Dendritic cell treated with granulocyte-macrophage colony-stimulating factor and Interleukin-4, amounts not matched to agents 40 ng/mL and 50 ng/mL, for 4 days (primary cell): ENCODE measurements around the gene SLC20A1.
"Not testable (repeated sequence)": the region's sequence is repeated elsewhere in the genome, so short reads cannot be mapped to it uniquely, and the experiment has no call there.

Source experiments
- H3K27ac Mint-ChIP-seq: one replicate; pipeline ENCODE4 v1.8.0; 2022; ENCODE audit warnings: mild to moderate bottlenecking, mixed read lengths
- H3K27me3 Mint-ChIP-seq: one replicate; pipeline ENCODE4 v1.8.0; 2022; ENCODE audit warnings: mild to moderate bottlenecking, mixed read lengths
- H3K36me3 Mint-ChIP-seq: one replicate; pipeline ENCODE4 v1.8.0; 2022; ENCODE audit warnings: low read depth, mixed read lengths
- H3K4me1 Mint-ChIP-seq: one replicate; pipeline ENCODE4 v1.8.0; 2022; ENCODE audit warnings: low read depth, mixed read lengths
- H3K4me3 Mint-ChIP-seq: one replicate; pipeline ENCODE4 v1.8.0; 2022; ENCODE audit warnings: mild to moderate bottlenecking, moderate library complexity, mixed read lengths
- H3K9me3 Mint-ChIP-seq: one replicate; pipeline ENCODE4 v1.8.0; 2022; ENCODE audit warnings: mixed read lengths
- intact Hi-C: fragments of 100-400 bp; cut with micrococcal nuclease; formaldehyde crosslinking; loops from one replicate; pipeline ENCODE4 v1.15.0; 2022

Gene SLC20A1

GRCh38 chr2:112646102-112646719 lies 472 bp downstream of the SLC20A1 start:
- Mint-ChIP-seq H3K4me3 (peak overlapping the region; percentile 82), H3K27me3 (no peaks in the 10 kb centered on the region), H3K36me3 (peaks cover 55% of the 10 kb centered on the region), H3K4me1 (peaks cover 76% of the 10 kb centered on the region), H3K27ac (peak overlapping the region; percentile 86), H3K9me3 (no peaks in the 10 kb centered on the region)
- intact Hi-C loops = loop anchor here (5.0 kb wide), 1 partner anchor 46 kb away; no protein-coding TSS in a partner anchor

DNA sequence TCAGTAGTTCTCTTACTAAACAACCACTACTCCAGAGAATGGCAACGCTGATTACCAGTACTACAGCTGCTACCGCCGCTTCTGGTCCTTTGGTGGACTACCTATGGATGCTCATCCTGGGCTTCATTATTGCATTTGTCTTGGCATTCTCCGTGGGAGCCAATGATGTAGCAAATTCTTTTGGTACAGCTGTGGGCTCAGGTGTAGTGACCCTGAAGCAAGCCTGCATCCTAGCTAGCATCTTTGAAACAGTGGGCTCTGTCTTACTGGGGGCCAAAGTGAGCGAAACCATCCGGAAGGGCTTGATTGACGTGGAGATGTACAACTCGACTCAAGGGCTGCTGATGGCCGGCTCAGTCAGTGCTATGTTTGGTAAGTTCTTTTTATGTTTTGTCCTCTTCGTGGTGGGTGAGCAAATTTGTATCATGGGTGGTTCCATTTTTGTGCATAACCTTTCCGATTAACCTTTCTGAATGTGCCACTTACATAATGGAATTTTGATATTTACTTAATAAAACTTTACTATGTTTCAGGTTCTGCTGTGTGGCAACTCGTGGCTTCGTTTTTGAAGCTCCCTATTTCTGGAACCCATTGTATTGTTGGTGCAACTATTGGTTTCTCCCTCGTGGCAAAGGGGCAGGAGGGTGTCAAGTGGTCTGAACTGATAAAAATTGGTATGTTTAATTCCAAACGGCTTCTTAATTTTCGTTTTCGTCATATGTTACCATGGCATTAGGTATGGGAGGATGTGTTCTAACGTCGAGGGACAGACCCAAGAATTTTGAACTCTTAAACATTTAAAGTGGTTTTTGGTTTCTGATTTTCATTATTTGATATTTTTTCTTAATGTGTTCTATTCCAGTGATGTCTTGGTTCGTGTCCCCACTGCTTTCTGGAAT lies 1.3 kb downstream of the SLC20A1 start:
- no peaks in the 10 kb centered on the region for H3K9me3 Mint-ChIP-seq
- peaks cover 74% of the 10 kb centered on the region for H3K4me1 Mint-ChIP-seq
- H3K27me3 Mint-ChIP-seq = no peaks in the 10 kb centered on the region
- peaks cover 63% of the 10 kb centered on the region for H3K36me3 Mint-ChIP-seq
- intact Hi-C loops = loop anchor here (5.0 kb wide), 1 partner anchor 45 kb away; no protein-coding TSS in a partner anchor
- peak overlapping the region; percentile 86 for H3K27ac Mint-ChIP-seq
- H3K4me3 Mint-ChIP-seq = peak overlapping the region; percentile 82

- H3K4me1 Mint-ChIP-seq = peaks cover 68% of the 10 kb centered on the region
- peak overlapping the region; percentile 82 for H3K4me3 Mint-ChIP-seq
- no peaks in the 10 kb centered on the region for H3K27me3 Mint-ChIP-seq
- H3K36me3 Mint-ChIP-seq = peaks cover 74% of the 10 kb centered on the region
- intact Hi-C loops = loop anchor here (5.0 kb wide), 1 partner anchor 44 kb away; no protein-coding TSS in a partner anchor
- H3K27ac Mint-ChIP-seq = no peak overlapping the region
- H3K9me3 Mint-ChIP-seq = no peaks in the 10 kb centered on the region
Observed at GRCh38 chr2:112648081-112648480, 2.3 kb downstream of the SLC20A1 start.

DNA sequence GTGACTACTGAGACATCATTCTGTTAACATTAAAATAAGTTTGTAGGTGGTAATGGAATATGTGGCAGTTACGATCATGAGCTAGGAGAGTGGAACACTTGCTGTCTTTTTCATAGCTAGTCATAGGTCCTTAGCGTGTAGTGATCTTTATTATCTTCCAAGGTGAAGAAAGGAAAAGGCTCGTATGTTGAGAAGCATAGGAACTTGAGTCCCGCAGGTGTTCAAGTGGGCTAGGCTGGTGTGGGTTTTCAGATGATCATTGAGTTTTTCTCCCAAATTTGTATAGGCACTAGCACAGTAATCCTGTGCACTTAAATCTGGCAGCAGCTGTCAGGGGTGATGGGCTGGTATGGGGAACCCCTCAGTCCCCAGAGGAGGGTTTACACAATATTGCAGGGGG lies 10.9 kb downstream of the SLC20A1 start:
- Mint-ChIP-seq H3K4me1 (peaks cover 46% of the 10 kb centered on the region), H3K36me3 (peaks cover 99% of the 10 kb centered on the region), H3K27ac (peak overlapping the region; percentile 25), H3K9me3 (no peaks in the 10 kb centered on the region), H3K27me3 (no peaks in the 10 kb centered on the region), H3K4me3 (no peak overlapping the region)
- intact Hi-C loops = no loop called here

DNA sequence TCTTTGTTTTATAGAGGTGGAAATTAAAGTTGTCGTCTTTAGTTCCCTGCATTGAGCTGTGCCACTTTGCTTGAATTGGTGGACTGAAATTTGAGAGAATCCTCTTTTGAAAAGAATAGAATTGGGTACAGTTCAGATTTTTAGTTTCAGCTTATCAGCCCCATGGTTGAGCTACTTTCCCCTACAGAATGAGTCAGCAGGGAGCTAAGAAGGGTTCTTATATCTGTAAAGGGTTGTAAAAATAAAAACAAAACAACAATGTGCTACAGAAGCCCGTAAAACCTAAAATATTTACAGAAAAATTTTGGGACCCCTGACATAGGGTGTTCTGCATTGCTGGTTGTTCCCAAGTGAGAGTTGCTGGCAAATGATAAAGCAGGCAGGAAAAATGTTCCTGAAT lies 12.6 kb downstream of the SLC20A1 start:
- Mint-ChIP-seq H3K27me3 (no peaks in the 10 kb centered on the region), H3K4me3 (no peak overlapping the region), H3K4me1 (peaks cover 41% of the 10 kb centered on the region), H3K27ac (no peak overlapping the region), H3K9me3 (no peaks in the 10 kb centered on the region), H3K36me3 (peaks cover 99% of the 10 kb centered on the region)
- intact Hi-C loops = no loop called here

GRCh38 chr2:112658839-112659667 lies 13.3 kb downstream of the SLC20A1 start:
- Mint-ChIP-seq H3K27me3 (no peaks in the 10 kb centered on the region), H3K9me3 (no peaks in the 10 kb centered on the region), H3K36me3 (peaks cover 99% of the 10 kb centered on the region), H3K27ac (no peak overlapping the region), H3K4me1 (peaks cover 41% of the 10 kb centered on the region), H3K4me3 (no peak overlapping the region)
- intact Hi-C loops = no loop called here

GRCh38 chr2:112660138-112660537 lies 14.4 kb downstream of the SLC20A1 start:
- Mint-ChIP-seq H3K9me3 (no peaks in the 10 kb centered on the region), H3K36me3 (peaks cover 99% of the 10 kb centered on the region), H3K27me3 (no peaks in the 10 kb centered on the region), H3K4me1 (peaks cover 48% of the 10 kb centered on the region), H3K27ac (no peak overlapping the region), H3K4me3 (no peak overlapping the region)
- intact Hi-C loops = no loop called here

DNA sequence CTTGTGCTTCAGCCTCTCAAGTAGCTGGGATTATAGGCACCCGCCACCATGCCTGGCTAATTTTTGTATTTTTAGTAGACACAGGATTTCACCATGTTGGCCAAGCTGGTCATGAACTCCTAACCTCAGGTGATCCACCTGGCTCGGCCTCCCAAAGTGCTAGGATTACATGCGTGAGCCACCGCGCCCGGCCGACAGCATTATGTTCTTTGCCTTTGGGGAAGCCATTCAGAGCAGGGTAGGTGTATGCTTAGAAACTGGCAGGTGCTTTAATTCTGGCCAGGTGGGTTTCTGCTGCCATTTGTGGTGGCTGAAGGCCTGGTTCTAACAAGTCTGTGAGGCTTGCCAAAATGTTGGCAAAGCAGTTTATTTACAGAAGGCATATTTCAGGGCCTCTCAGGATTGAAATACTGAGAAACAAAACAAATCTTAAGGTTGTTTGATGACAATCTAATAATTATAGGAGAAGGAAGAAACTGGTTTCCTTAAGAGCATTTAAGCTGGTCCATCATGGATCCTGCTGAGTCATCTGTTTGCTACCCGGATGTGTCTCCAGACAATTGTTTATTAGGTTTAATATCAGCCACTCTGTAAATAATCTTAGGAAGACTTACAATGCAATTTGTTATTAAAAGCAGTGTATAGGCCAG lies 16.0 kb downstream of the SLC20A1 start:
- Mint-ChIP-seq H3K4me3 (no peak overlapping the region), H3K27ac (no peak overlapping the region), H3K27me3 (no peaks in the 10 kb centered on the region), H3K36me3 (peaks cover 92% of the 10 kb centered on the region), H3K4me1 (peaks cover 58% of the 10 kb centered on the region), H3K9me3 (no peaks in the 10 kb centered on the region)
- intact Hi-C loops = no loop called here

- no peaks in the 10 kb centered on the region for H3K9me3 Mint-ChIP-seq
- H3K27ac Mint-ChIP-seq = peak overlapping the region; percentile 57
- H3K36me3 Mint-ChIP-seq = peaks cover 83% of the 10 kb centered on the region
- no peaks in the 10 kb centered on the region for H3K27me3 Mint-ChIP-seq
- intact Hi-C loops = no loop called here
- peaks cover 54% of the 10 kb centered on the region for H3K4me1 Mint-ChIP-seq
- no peak overlapping the region for H3K4me3 Mint-ChIP-seq
Observed at GRCh38 chr2:112662704-112663103, 17.0 kb downstream of the SLC20A1 start.

DNA sequence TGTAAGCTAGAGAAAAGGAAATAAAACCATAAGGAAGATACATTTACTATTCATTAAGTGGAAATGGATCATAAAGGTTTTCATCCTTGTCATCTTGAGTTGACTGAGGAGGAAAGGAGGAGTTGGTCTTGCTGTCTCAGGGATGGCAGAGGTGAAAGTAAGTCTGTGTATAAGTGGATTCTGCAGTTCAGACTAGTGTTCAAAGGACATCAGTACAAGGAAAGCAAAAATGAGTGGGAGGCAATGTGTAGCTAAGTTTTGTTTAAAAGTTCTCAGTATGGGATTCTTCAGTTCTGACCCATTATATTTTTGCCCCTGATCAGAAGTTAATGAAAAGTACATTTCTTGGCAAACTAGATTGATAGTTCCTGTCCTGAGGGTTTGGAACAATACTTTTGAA lies 18.9 kb downstream of the SLC20A1 start:
- intact Hi-C loops = no loop called here
- Mint-ChIP-seq H3K27me3 (no peaks in the 10 kb centered on the region), H3K9me3 (no peaks in the 10 kb centered on the region), H3K4me3 (no peak overlapping the region), H3K27ac (peak overlapping the region; percentile 78), H3K36me3 (peaks cover 63% of the 10 kb centered on the region), H3K4me1 (peaks cover 36% of the 10 kb centered on the region)

- no peak overlapping the region for H3K4me3 Mint-ChIP-seq
- no peaks in the 10 kb centered on the region for H3K9me3 Mint-ChIP-seq
- no peaks in the 10 kb centered on the region for H3K27me3 Mint-ChIP-seq
- H3K4me1 Mint-ChIP-seq = peaks cover 30% of the 10 kb centered on the region
- H3K27ac Mint-ChIP-seq = peak overlapping the region; percentile 78
- H3K36me3 Mint-ChIP-seq = peaks cover 57% of the 10 kb centered on the region
- intact Hi-C loops = no loop called here
Observed at GRCh38 chr2:112665113-112665780, 19.5 kb downstream of the SLC20A1 start.

- peaks cover 21% of the 10 kb centered on the region for H3K4me1 Mint-ChIP-seq
- peak overlapping the region; percentile 78 for H3K27ac Mint-ChIP-seq
- intact Hi-C loops = no loop called here
- peaks cover 42% of the 10 kb centered on the region for H3K36me3 Mint-ChIP-seq
- no peaks in the 10 kb centered on the region for H3K27me3 Mint-ChIP-seq
- no peak overlapping the region for H3K4me3 Mint-ChIP-seq
- H3K9me3 Mint-ChIP-seq = no peaks in the 10 kb centered on the region
Observed at GRCh38 chr2:112666761-112667122, 21.0 kb downstream of the SLC20A1 start.

DNA sequence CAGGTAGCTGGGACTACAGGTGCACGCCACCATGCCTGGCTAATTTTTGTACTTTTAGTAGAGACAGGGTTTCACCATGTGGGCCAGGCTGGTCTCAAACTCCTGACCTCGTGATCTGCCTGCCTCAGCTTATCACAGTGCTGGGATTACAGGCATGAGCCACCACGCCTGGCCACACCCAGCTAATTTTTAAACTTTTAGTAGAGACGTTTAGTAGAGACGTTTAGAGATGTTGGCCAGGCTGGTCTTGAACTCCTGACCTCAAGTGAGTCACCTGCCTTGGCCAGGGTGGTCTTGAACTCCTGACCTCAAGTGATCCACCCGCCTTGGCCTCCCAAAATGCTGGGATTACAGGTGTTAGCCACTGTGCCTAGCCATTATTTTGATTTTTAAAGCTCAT lies 21.8 kb downstream of the SLC20A1 start:
- H3K27ac Mint-ChIP-seq, H3K4me3 Mint-ChIP-seq, H3K27me3 Mint-ChIP-seq, H3K9me3 Mint-ChIP-seq, intact Hi-C loops: not testable (repeated sequence)
- peaks cover 21% of the 10 kb centered on the region for H3K4me1 Mint-ChIP-seq
- peaks cover 34% of the 10 kb centered on the region for H3K36me3 Mint-ChIP-seq
